ENCODE results near the gene TCF4.

The TCF4 gene

GRCh38 chr18:55372209-55372608, 215.8 kb downstream of the TCF4 start:
- no peak overlapping the region for H3K4me3 ChIP-seq (ENCODE audit: low read depth, low read length)
- TF ChIP-seq CTCF (IDR thresholded peaks at IDR 0.05; ENCODE audit: borderline replicate concordance, insufficient read depth, low read depth, low read length): no peak

GRCh38 chr18:55370936-55371335, 217.1 kb downstream of the TCF4 start:
- TF ChIP-seq CTCF (IDR thresholded peaks at IDR 0.05; ENCODE audit: borderline replicate concordance, insufficient read depth, low read depth, low read length): no peak
- H3K4me3 ChIP-seq (ENCODE audit: low read depth, low read length): no peak overlapping the region

- TF ChIP-seq CTCF (IDR thresholded peaks at IDR 0.05; ENCODE audit: borderline replicate concordance, insufficient read depth, low read depth, low read length): no peak
- H3K4me3 ChIP-seq (ENCODE audit: low read depth, low read length): no peak overlapping the region
Measured at GRCh38 chr18:55369346-55369745, 218.6 kb downstream of the TCF4 start.

- no peak overlapping the region for H3K4me3 ChIP-seq (ENCODE audit: low read depth, low read length)
- no peak for TF ChIP-seq CTCF (IDR thresholded peaks at IDR 0.05; ENCODE audit: borderline replicate concordance, insufficient read depth, low read depth, low read length)
Measured at GRCh38 chr18:55365342-55365741, 222.7 kb downstream of the TCF4 start.

GRCh38 chr18:55362303-55362702, 225.7 kb downstream of the TCF4 start:
- H3K4me3 ChIP-seq (ENCODE audit: low read depth, low read length): no peak overlapping the region
- TF ChIP-seq CTCF (IDR thresholded peaks at IDR 0.05; ENCODE audit: borderline replicate concordance, insufficient read depth, low read depth, low read length): no peak

GRCh38 chr18:55361492-55362250, 226.3 kb downstream of the TCF4 start:
- no peak for TF ChIP-seq CTCF (IDR thresholded peaks at IDR 0.05; ENCODE audit: borderline replicate concordance, insufficient read depth, low read depth, low read length)
- no peak overlapping the region for H3K4me3 ChIP-seq (ENCODE audit: low read depth, low read length)

GRCh38 chr18:55360061-55360460, 227.9 kb downstream of the TCF4 start:
- TF ChIP-seq CTCF (IDR thresholded peaks at IDR 0.05; ENCODE audit: borderline replicate concordance, insufficient read depth, low read depth, low read length): no peak

More at GRCh38 chr18:55360061-55360460, 227.9 kb downstream of the TCF4 start:
- no peak overlapping the region for H3K4me3 ChIP-seq (ENCODE audit: low read depth, low read length)
